IMR-90 (cell line): ENCODE data around the gene NR5A2. TPM values are rescaled to one million over a fixed set of nuclear protein-coding genes. Genes with fewer than 3 reads are reported as not detected.

Experiments used
- ATAC-seq: fragments of 200-7000 bp; cut with Tn5 transposase; 2 replicates; pipeline ENCODE4 v1.9.1; 2020; ENCODE audit warnings: low read depth, mild to moderate bottlenecking, moderate library complexity
- BruUV-seq: library from RNA; stranded (reverse); fragments of 400-500 nt; replicated peaks from 2 replicates; lab custom pipeline; 2021; lab: Mats Ljungman, UMichigan
- CTCF ChIA-PET: fragments of 300-600 bp; formaldehyde crosslinking; extraction: SDS; loops from one replicate; lab custom pipeline; 2021; ENCODE audit warnings: antibody characterized with exemption; lab: Yijun Ruan, JAX
- POLR2A ChIA-PET: fragments of 300-600 bp; sonication (Branson Sonifier 250); formaldehyde crosslinking; loops from one replicate; lab custom pipeline; 2022; ENCODE audit warnings: antibody characterized with exemption; ENCODE audit not compliant: unreplicated experiment; lab: Charles Lee
- DNase-seq: peaks from one replicate; pipeline ENCODE4 v3.0.0; 2013
- H2AFZ ChIP-seq: replicated peaks from 2 replicates; pipeline ENCODE3; 2013; ENCODE audit warnings: low read length, mild to moderate bottlenecking; ENCODE audit not compliant: poor library complexity
- H2AK5ac ChIP-seq: 2 replicates; pipeline ENCODE4 v1.6.1; 2013; ENCODE audit warnings: low read depth, low read length, inconsistent platforms
- H2AK9ac ChIP-seq: replicated peaks from 2 replicates; pipeline ENCODE3; 2013; ENCODE audit warnings: mild to moderate bottlenecking, low read depth, low read length, moderate library complexity; ENCODE audit not compliant: poor library complexity
- H2BK120ac ChIP-seq: 2 replicates; pipeline ENCODE4 v1.6.1; 2013; ENCODE audit warnings: low read depth, low read length, inconsistent platforms
- H2BK15ac ChIP-seq: 3 replicates; pipeline ENCODE4 v1.6.1; 2013; ENCODE audit warnings: low read depth, low read length, inconsistent platforms
- H2BK20ac ChIP-seq: 2 replicates; pipeline ENCODE4 v1.6.1; 2013; ENCODE audit warnings: low read depth, mild to moderate bottlenecking, inconsistent platforms, low read length, moderate library complexity
- H2BK5ac ChIP-seq: 2 replicates; pipeline ENCODE4 v1.6.1; 2013; ENCODE audit warnings: mild to moderate bottlenecking, low read depth, low read length, inconsistent platforms; ENCODE audit not compliant: poor library complexity, severe bottlenecking
- H3K14ac ChIP-seq: replicated peaks from 2 replicates; pipeline ENCODE4 v1.6.1; 2013; ENCODE audit warnings: low read depth, low read length, inconsistent platforms
- H3K18ac ChIP-seq: 2 replicates; pipeline ENCODE4 v1.6.1; 2013; ENCODE audit warnings: low read depth, low read length, control low read depth
- H3K23ac ChIP-seq: 2 replicates; pipeline ENCODE4 v1.6.1; 2013; ENCODE audit warnings: low read depth, low read length, inconsistent platforms
- H3K27ac ChIP-seq: 2 replicates; pipeline ENCODE4 v1.5.1; 2013; ENCODE audit warnings: mild to moderate bottlenecking, control low read depth, low read length; ENCODE audit not compliant: insufficient read depth
- H3K27me3 ChIP-seq: 2 replicates; pipeline ENCODE4 v1.6.1; 2013; ENCODE audit warnings: low read length; ENCODE audit not compliant: control insufficient read depth, insufficient read depth
- H3K36me3 ChIP-seq: 2 replicates; pipeline ENCODE4 v1.6.1; 2013; ENCODE audit warnings: low read length, mixed read lengths; ENCODE audit not compliant: control insufficient read depth, insufficient read depth
- H3K4ac ChIP-seq: 2 replicates; pipeline ENCODE4 v1.6.1; 2013; ENCODE audit warnings: low read depth, low read length, inconsistent platforms
- H3K4me1 ChIP-seq: 2 replicates; pipeline ENCODE4 v1.6.1; 2013; ENCODE audit warnings: low read length, mixed read lengths; ENCODE audit not compliant: control insufficient read depth, insufficient read depth
- H3K4me2 ChIP-seq: 2 replicates; pipeline ENCODE4 v1.6.1; 2013; ENCODE audit warnings: low read depth, mild to moderate bottlenecking, control low read depth, low read length, moderate library complexity
- H3K4me3 ChIP-seq: 2 replicates; pipeline ENCODE4 v1.5.1; 2013; ENCODE audit warnings: low read depth, mild to moderate bottlenecking, control low read depth, low read length, moderate library complexity; ENCODE audit not compliant: insufficient read depth
- H3K56ac ChIP-seq: 2 replicates; pipeline ENCODE4 v1.6.1; 2013; ENCODE audit warnings: low read length, inconsistent platforms; ENCODE audit not compliant: insufficient read depth; ENCODE audit errors: extremely low read depth
- H3K79me1 ChIP-seq, 2 experiments: 2 replicates each; pipeline ENCODE4 v1.6.1; 2013; ENCODE audit warnings: low read length in 2 of 2, inconsistent platforms in 1 of 2, low read depth in 1 of 2
- H3K9ac ChIP-seq: 2 replicates; pipeline ENCODE4 v1.6.1; 2013; ENCODE audit warnings: low read depth, low read length, control low read depth
- H3K9me1 ChIP-seq: 2 replicates; pipeline ENCODE4 v1.6.1; 2013; ENCODE audit warnings: low read length, inconsistent platforms; ENCODE audit not compliant: insufficient read depth
- H3K9me3 ChIP-seq: 2 replicates; pipeline ENCODE4 v1.6.1; 2013; ENCODE audit warnings: low read length; ENCODE audit not compliant: control insufficient read depth, insufficient read depth
- H4K20me1 ChIP-seq: 2 replicates; pipeline ENCODE4 v1.6.1; 2013; ENCODE audit warnings: low read length, inconsistent platforms; ENCODE audit not compliant: insufficient read depth
- H4K5ac ChIP-seq: 2 replicates; pipeline ENCODE4 v1.6.1; 2013; ENCODE audit warnings: mild to moderate bottlenecking, low read depth, low read length, control low read depth
- H4K8ac ChIP-seq, 2 experiments: 2 replicates each; pipeline ENCODE4 v1.6.1; 2013; ENCODE audit warnings: low read depth in 2 of 2, low read length in 2 of 2, control low read depth in 1 of 2, inconsistent platforms in 1 of 2
- H4K91ac ChIP-seq: 2 replicates; pipeline ENCODE4 v1.6.1; 2013; ENCODE audit warnings: low read depth, low read length, inconsistent platforms; ENCODE audit not compliant: insufficient read depth
- BHLHE40 ChIP-seq: fragments of 150-350 bp; IDR thresholded peaks from 2 replicates; pipeline ENCODE4 v1.6.1; 2016; ENCODE audit warnings: mild to moderate bottlenecking, low read depth, low read length
- CHD1 ChIP-seq: IDR thresholded peaks from 2 replicates; pipeline ENCODE4 v1.6.1; 2012; ENCODE audit warnings: low read depth, low read length, improper control_type of control experiment
- ELK1 ChIP-seq: fragments of 150-350 bp; IDR thresholded peaks from 2 replicates; pipeline ENCODE4 v1.6.1; 2016; ENCODE audit warnings: low read depth, mild to moderate bottlenecking, low read length, moderate library complexity, borderline replicate concordance
- NFE2L2 ChIP-seq: fragments of 150-350 bp; IDR thresholded peaks from 2 replicates; pipeline ENCODE4 v1.6.1; 2016; ENCODE audit warnings: low read depth, mild to moderate bottlenecking, low read length
- RAD21 ChIP-seq: IDR thresholded peaks from 2 replicates; pipeline ENCODE4 v1.6.1; 2012; ENCODE audit warnings: low read length, improper control_type of control experiment
- RFX5 ChIP-seq: IDR thresholded peaks from 2 replicates; pipeline ENCODE4 v1.8.0; 2012; ENCODE audit warnings: low read depth, mild to moderate bottlenecking, low read length, moderate library complexity
- USF2 ChIP-seq: fragments of 150-350 bp; IDR thresholded peaks from 2 replicates; pipeline ENCODE4 v1.6.1; 2017; ENCODE audit warnings: mild to moderate bottlenecking, antibody characterized with exemption, low read length, low read depth
- WGBS, 2 experiments: methylation state at CpG; one replicate each; pipeline versions ENCODE4 v1.1.5 to v1.1.7; 2013; ENCODE audit warnings: missing lambda C conversion rate in 2 of 2; ENCODE audit not compliant: insufficient read length in 1 of 2; ENCODE audit errors: extremely low coverage in 2 of 2; 5-methylcytosine and 5-hydroxymethylcytosine counted together
- dilution Hi-C: fragments of 300-500 bp; cut with HindIII; formaldehyde crosslinking; loops from one replicate; pipeline ENCODE4 v1.14.3; 2018; ENCODE audit warnings: low sequenced_read_pairs; ENCODE audit not compliant: unreplicated experiment
- in situ Hi-C: fragments of 300-500 bp; cut with MboI; formaldehyde crosslinking; loops from 3 replicates; pipeline ENCODE4 v1.14.3; 2019; ENCODE audit warnings: low sequenced_read_pairs, inconsistent platforms, mixed read lengths
- intact Hi-C: fragments of 100-400 bp; cut with micrococcal nuclease; formaldehyde crosslinking; loops from 2 replicates; pipeline ENCODE4 v1.10.0; 2022
- polyA plus RNA-seq, 3 experiments: library from polyadenylated mRNA; depleted of rRNA; stranded (reverse); fragments of >200 nt; gene quantifications; 2 replicates each; pipeline ENCODE4 v1.2.3, GENCODE V29; 2012; ENCODE audit warnings: low replicate concordance in 1 of 3
- total RNA-seq: library from RNA; depleted of rRNA; stranded (reverse); fragments of >200 nt; gene quantifications from 2 replicates; pipeline ENCODE4 v1.2.3, GENCODE V29; 2012
- TF ChIP-seq, protein P1 (sequence below): conservative IDR thresholded peaks from 2 replicates; pipeline ENCODE4 v1.5.1; 2012; ENCODE audit warnings: mild to moderate bottlenecking, low read depth, low read length, improper control_type of control experiment

The NR5A2 gene
- total and polyA plus RNA-seq, 2 of the 4 experiments (the other 2 are of a cell fraction), result 0.03 to 0.18 TPM

DNA sequence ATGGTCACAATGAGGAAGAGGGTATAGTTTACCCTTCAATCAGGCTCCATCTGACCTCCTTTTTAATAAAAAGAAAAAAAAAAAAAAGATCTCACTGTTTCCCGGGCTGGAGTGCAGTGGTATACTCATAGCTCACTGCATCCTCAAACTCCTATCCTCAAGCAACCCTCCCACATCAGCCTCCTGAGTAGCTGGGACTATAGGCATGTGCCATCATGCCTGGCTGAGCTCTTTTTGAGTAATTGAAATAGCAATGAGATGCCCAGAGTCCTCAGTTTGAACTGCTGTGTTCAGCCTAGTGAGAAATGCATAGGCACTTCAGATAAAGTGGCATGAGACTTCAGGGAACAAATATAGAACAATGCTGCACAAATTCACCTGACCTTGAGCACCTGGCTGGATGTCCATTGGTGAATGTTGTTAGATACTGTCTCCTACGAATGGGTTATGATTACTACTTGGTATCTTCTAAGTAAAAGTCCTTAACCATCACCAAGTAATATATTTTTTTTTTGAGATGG, 67.6 kb downstream of the NR5A2 start:
- Histone ChIP-seq H2BK20ac (no peak overlapping the region), H3K9ac (no peak overlapping the region), H3K4me3 (no peak overlapping the region), H3K4me2 (no peak overlapping the region), H3K27me3 (no peaks in the 10 kb centered on the region; the same call in none of the 2 replicates), H2AK5ac (no peak overlapping the region), H3K79me1 (no peaks in the 10 kb centered on the region), H3K9me1 (no peaks in the 10 kb centered on the region), H3K4me1 (no peaks in the 10 kb centered on the region), H3K27ac (no peak overlapping the region), H3K23ac (no peak overlapping the region), H4K20me1 (no peaks in the 10 kb centered on the region), H3K9me3 (no peaks in the 10 kb centered on the region), H3K14ac (no peak overlapping the region), H3K18ac (no peak overlapping the region), H4K91ac (no peak overlapping the region), H3K36me3 (no peaks in the 10 kb centered on the region), H2AFZ (no peak overlapping the region), H2AK9ac (no peak overlapping the region), H4K8ac (no peak overlapping the region), H3K4ac (no peak overlapping the region), H2BK5ac (no peak overlapping the region), H3K56ac (no peak overlapping the region), H2BK15ac (no peak overlapping the region), H4K5ac (no peak overlapping the region), H2BK120ac (no peak overlapping the region)
- BruUV-seq, result no TSS peak
- intact Hi-C loops, result no loop called here
- ChIA-PET CTCF (no interaction called here), POLR2A (interaction anchor here (0.6 kb wide), 1 partner anchor 842 kb away, joined by 4 read pairs; no protein-coding TSS in a partner anchor)
- in situ Hi-C loops, result no loop called here
- dilution Hi-C loops, result no loop called here
- TF ChIP-seq RAD21 (no peak), ELK1 (no peak), NFE2L2 (no peak), BHLHE40 (no peak), RFX5 (no peak), USF2 (no peak), CHD1 (no peak)
- TF ChIP-seq, protein P1, sequence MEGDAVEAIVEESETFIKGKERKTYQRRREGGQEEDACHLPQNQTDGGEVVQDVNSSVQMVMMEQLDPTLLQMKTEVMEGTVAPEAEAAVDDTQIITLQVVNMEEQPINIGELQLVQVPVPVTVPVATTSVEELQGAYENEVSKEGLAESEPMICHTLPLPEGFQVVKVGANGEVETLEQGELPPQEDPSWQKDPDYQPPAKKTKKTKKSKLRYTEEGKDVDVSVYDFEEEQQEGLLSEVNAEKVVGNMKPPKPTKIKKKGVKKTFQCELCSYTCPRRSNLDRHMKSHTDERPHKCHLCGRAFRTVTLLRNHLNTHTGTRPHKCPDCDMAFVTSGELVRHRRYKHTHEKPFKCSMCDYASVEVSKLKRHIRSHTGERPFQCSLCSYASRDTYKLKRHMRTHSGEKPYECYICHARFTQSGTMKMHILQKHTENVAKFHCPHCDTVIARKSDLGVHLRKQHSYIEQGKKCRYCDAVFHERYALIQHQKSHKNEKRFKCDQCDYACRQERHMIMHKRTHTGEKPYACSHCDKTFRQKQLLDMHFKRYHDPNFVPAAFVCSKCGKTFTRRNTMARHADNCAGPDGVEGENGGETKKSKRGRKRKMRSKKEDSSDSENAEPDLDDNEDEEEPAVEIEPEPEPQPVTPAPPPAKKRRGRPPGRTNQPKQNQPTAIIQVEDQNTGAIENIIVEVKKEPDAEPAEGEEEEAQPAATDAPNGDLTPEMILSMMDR, result no peak
- no peak for DNase-seq
- no peak for ATAC-seq
- no CpG with 5 or more reads among the region's 2 CpGs for WGBS, 2 experiments
